HG02763 (cell line): ENCODE results near the gene FOXK1.
A peak's percentile ranks its signal among the peaks of the same experiment; 100 is the strongest.

ENCODE experiments used
- ATAC-seq: cut with Tn5 transposase; IDR thresholded peaks from one replicate; pipeline ENCODE4 v1.9.1; 2021; ENCODE audit warnings: mild to moderate bottlenecking, moderate library complexity; ENCODE audit not compliant: unreplicated experiment

FOXK1 gene

GRCh38 chr7:4694305-4694704, 12.2 kb downstream of the FOXK1 start:
- no peak for ATAC-seq

- ATAC-seq, result no peak
These were observed 16.7 kb downstream of the FOXK1 start for GRCh38 chr7:4698707-4699275.

DNA sequence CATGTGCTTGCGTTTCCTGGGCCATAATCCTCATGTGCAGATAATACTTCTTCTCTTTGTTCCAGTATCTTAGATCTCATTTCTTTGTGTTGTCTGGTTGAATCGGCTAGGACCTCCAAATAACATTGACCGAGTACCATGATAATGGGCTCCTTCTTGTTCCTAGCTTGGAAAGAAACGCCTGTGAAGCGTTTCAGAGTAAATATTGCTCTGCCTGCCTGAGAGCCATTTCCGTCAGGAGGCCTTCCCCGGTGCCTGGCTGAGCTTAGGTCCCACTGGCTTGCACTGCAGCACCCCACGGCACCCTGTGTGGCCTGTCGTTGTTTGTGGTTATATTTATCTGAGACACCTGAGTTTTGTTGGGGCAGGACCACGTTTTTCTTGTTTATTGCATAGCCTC, 17.7 kb downstream of the FOXK1 start:
- ATAC-seq, result no peak

GRCh38 chr7:4700577-4701235, 18.6 kb downstream of the FOXK1 start:
- no peak for ATAC-seq

- no peak for ATAC-seq
These were observed 20.9 kb downstream of the FOXK1 start for GRCh38 chr7:4702961-4703512.

DNA sequence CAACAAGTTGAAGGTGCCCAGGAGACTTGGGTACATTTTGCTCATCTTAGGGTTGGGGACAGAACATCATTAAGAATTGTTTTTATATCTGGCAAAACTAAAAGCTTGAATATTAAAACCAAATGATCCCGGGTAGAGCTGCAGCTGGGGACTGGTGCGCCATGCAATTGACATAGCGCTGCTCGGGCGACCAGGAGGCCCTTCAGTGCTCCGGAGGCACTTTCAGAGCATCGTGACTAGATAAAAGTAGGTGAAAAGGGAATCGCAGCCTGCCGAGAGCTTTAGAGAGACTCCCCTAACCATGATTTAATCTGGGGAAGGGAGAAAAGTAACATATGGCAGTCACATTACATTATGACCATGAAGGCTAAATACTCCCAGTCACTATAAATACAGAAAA, 21.4 kb downstream of the FOXK1 start:
- ATAC-seq, result no peak

- ATAC-seq, result no peak
These were observed 24.5 kb downstream of the FOXK1 start for GRCh38 chr7:4706384-4707216.

- ATAC-seq, result no peak
These were observed 25.2 kb downstream of the FOXK1 start for GRCh38 chr7:4707217-4707741.

DNA sequence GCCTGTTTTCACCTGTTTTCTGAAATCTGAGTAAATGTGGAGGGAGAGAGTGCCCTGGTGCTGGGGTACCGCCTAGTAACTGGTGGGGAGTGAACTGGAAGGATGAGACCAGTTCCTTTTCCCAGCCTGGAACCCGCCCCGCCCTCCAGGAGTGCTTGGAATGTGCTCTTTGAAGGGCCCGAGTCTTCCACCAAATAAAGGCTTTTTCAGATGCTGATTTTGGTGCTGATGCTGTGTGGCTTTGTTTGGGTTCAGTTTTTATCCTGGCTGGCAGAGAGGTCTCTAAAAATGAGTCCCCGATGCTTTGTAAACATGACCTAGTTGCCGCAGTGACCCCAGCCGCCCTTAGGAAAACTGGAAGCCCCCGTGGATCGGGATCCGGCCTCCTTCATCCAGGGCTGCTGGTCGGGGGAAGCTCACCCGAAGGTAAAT, 25.9 kb downstream of the FOXK1 start:
- ATAC-seq, result no peak

DNA sequence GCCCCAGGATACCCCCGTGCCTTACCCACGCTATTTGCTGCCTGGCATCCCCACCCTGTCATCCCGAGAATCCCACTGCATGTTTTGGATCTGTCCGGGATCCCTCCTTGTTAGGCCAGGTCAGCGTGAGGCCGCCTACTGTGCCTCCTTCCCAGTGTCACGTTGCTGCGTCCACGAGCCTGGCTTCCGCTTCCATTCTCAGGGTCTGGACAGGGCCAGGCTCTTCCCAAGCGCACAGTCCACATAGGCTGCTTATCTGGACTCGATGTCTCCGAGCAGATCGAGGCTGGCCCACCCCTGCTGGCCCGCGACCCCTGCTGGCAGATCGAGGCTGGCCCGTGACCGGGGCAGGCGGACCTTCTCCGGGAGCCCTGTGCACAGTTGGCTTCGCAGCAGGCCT, 27.1 kb downstream of the FOXK1 start:
- ATAC-seq, result no peak

DNA sequence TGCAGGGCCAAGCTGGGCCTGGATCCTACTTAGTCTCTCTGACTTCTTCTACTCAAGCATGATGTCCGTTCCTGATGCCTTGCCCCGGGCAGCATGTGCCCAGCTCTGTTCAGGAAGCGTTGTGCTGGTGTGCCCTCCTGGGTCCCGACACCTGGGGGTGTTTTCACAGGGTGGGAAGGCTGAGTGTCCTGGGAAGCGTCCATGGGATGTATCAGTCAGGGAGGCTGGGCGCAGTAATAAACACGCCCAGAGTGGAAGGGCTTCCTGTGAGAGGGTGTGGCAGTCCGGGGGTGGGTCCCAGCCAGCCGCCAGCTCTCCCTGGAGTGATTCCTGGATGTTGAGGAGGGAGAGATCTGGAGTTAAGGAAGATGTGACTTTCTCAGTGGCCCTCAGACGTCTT, 29.0 kb downstream of the FOXK1 start:
- ATAC-seq, result no peak

DNA sequence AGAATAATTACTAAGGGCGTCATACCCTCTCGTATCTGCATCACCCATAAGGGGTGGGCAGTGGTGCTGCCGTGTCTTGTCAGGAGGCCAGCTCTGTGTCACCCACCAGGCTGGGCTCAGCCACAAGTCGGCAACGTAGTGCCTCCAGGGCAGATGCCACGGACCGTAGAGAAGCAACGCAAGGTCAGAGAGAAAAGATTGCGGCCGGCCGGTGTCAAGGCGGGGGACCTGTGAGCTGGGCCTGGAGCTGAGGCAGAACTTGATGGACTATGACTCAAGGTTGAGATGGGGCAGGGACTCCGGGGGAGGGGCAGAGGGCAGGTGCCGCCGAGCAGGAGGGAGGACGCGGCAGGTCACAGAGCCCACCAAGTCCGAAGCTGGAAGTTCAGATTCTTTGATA, 29.5 kb downstream of the FOXK1 start:
- ATAC-seq, result no peak

GRCh38 chr7:4712281-4713182, 30.4 kb downstream of the FOXK1 start:
- no peak for ATAC-seq

DNA sequence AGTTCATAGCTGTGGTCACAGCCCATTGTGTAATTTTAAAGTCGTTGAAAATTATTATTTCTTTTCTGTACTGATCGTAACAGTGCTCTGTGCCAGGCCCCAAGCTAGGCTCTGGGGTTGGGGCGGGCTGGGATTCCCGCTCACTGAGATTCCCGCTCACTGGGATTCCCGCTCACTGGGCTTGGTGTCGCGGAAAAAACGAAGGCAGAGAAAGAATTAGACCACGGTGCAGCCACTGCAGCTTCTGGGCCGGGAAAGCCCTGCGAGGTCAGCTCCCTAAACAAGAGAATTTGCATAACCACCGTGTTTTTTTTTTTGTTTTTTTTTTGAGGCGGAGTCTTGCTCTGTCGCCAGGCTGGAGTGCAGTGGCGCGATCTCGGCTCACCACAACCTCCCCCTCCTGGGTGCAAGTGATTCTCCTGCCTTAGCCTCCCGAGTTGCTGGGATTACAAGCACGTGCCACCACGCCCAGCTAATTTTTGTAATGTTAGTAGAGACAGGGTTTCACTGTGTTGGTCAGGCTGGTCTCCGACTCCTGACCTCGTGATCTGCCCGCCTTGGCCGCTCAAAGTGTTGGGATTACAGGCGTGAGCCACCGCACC, 31.2 kb downstream of the FOXK1 start:
- ATAC-seq, result peak; percentile 61

- no peak for ATAC-seq
These were observed 32.1 kb downstream of the FOXK1 start for GRCh38 chr7:4714161-4714700.

DNA sequence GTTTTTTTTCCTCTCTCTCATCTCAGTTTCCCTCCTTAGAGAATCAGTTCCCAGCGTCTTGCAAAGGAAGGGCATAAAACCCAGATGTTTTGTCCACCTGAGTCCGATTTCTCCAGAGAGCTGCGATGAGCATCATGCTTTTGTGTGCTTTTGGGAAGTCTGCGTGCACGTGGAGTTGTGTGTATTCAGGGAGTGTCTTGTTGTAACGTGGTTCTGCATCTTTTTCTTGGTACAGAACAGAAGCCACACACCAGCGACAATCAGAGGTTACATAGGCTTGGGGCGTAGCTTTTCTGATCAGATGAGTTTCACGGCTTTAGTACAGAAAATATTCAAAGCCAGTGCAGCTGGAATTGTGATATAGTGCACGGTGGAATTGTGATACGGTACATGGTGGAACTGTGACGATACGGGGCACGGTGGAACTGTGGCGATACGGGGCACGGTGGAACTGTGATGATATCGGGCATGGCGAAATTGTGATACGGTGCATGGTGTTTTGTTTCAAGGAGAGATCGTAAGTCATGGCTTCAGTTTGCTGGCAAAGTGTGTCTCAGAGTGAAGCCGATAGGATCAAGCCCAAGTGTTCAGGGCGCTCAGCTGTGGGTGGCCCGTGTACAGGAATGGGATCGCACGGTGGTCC, 32.8 kb downstream of the FOXK1 start:
- ATAC-seq, result no peak

DNA sequence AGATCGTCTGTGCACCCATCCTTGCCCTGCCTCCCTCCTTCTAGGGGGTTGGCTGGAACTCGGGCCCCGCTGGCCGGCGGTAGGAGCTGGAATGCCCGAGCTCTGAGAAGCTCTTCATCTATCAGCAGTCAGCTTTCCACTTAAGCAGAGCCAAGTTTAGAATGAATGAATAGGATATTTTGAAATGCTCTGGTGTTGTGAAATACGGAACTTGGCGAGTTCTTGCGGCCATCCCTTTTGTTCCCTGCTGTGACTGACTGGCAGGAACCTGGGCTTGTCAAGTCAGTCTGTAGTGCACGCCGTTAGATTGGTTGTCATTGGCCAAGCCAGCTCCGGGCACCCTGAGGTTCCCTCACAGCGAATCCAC, 33.3 kb downstream of the FOXK1 start:
- ATAC-seq, result no peak

DNA sequence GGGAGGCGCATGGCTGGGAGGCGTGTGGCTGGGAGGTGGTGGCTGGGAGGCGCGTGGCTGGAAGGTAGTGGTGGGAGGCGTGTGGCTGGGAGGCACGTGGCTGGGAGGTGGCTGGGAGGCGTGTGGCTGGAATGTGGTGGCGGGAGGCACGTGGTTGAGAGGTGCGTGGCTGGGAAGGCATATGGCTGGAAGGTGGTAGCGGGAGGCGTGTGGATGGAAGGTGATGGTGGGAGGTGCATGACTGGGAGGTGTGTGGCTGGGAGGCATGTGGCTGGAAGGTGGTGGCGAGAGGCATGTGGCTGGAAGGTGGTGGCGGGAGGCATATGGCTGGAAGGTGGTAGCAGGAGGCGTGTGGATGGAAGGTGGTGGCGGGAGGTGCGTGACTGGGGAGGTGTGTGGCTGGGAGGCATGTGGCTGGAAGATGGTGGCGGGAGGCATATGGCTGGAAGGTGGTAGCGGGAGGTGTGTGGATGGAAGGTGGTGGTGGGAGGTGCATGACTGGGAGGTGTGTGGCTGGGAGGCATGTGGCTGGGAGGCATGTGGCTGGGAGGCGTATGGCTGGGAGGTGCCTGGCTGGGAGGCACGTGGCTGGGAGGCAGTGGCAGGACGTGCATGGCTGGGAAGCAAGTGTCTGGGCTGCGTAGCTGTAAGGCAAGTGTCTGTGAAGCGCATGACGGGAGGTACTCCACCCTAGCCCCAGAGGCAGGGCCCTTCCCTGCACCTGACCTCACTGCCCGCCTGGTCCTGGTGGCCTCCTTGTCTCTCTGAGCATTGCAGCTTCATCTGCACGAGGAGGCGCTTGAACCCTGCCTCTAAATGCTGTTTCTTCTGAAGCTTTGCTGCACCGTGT, 35.1 kb downstream of the FOXK1 start:
- no peak for ATAC-seq

GRCh38 chr7:4718075-4718474, 36.0 kb downstream of the FOXK1 start:
- ATAC-seq, result no peak
